CD1c-positive myeloid dendritic cell (primary cell): ENCODE results near the gene TMEM150A.
"Not testable (repeated sequence)": the region's sequence is repeated elsewhere in the genome, so short reads cannot be mapped to it uniquely, and the experiment has no call there.

Experiments used
- DNase-seq: peaks from one replicate; pipeline ENCODE4 v3.0.0-alpha.2; 2016; ENCODE audit errors: extremely low spot score

TMEM150A gene, protein sequence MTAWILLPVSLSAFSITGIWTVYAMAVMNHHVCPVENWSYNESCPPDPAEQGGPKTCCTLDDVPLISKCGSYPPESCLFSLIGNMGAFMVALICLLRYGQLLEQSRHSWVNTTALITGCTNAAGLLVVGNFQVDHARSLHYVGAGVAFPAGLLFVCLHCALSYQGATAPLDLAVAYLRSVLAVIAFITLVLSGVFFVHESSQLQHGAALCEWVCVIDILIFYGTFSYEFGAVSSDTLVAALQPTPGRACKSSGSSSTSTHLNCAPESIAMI

DNA sequence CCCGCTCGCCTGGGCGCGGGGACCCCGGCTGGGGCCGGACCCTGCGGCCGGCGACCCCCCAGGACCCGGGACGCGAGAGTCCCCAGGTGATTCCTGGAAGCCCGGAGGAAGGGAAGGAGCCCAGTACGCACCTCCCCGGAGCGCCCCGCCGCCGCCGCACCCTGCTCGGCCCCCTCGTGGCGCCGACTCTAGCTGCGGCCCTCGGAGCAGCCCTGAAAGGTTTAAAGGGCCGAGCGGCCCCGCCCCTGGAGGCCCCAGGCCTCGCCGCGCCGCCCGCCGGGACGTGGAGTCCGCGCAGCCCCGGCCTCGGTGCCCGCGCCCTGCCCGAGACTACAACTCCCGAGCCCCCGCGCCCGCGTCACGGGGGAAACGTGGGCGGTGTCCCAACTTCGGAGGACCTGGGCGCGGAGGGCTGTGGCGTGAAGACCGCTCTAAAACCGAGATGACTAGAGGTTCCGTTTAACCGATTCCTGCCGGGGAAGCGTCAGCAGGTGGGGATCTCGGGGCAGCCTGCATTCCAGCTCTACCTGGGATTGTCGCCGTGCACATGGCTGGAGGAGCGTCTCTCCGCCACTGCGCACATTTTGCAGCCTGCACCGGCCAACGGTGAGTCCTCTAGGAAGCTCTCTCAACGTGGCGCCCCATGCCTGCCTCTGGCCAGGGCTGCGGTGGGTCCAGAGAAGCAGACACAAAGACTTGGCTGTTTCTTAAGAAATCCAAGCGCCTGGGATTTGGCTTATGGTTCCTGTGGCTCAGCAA is at the start of gene TMEM150A:
Gene TMEM150A (minus strand): TSS at position 223 of the 759 bp plus-strand sequence. CDS start 750 bp downstream, outside the sequence.
- DNase-seq: peak; percentile 98

DNA sequence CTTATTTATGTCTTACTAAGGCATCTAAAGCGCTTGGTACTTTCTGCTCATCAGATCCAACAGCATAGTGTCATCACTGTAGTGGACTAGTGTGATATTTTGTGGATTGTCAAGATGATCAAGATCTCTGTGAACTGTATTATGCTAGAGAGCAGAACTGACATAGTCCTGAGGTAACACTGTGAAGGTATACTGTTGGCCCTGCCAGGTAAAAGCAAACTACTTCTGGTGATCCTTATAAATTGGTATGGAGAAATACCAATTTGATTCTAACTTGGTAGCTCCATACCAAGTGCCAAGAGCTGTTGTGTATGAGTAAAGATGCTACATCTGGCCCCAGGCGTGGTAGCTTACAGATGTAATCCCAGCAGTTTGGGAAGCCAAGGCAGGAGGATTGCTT is 49.6 kb upstream of the TMEM150A start:
- no peak for DNase-seq

DNA sequence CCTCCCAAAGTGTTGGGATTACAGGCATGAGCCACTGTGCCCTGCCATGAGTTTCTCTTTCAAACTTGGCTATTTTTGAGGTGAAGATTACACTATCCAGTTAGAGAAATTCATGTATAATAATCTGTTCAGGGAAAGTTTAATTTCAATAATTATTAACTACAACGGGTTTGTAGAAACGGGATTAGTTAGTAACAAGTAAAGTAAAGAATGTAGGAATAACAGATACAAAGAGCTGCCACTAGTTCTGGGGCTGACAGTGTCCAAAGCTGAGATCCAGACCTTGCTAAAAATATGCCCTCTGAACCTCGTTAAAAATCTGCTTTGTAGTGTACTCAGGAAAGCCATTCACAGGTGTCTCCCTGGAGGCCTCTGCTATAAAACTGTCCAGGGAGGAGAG is 48.6 kb upstream of the TMEM150A start:
- no peak for DNase-seq

DNA sequence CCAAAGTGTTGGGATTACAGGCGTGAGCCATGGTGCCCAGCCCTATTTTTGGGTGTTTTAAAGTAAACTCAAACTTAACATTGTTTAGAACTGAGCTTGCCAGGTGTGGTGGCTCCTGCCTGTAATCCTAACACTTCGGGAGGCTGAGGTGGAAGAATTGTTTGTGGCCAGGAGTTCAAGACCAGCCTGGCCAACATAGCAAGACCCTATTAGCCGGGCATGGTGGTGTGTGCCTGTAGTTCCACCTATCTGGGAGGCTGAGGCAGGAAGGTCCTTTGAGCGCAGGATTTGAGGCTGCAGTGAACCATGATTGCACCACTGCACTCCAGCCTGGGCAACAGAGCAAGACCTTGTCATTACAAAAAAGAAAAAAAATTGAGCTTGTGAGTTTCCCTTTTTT is 48.0 kb upstream of the TMEM150A start:
- DNase-seq: no peak

DNA sequence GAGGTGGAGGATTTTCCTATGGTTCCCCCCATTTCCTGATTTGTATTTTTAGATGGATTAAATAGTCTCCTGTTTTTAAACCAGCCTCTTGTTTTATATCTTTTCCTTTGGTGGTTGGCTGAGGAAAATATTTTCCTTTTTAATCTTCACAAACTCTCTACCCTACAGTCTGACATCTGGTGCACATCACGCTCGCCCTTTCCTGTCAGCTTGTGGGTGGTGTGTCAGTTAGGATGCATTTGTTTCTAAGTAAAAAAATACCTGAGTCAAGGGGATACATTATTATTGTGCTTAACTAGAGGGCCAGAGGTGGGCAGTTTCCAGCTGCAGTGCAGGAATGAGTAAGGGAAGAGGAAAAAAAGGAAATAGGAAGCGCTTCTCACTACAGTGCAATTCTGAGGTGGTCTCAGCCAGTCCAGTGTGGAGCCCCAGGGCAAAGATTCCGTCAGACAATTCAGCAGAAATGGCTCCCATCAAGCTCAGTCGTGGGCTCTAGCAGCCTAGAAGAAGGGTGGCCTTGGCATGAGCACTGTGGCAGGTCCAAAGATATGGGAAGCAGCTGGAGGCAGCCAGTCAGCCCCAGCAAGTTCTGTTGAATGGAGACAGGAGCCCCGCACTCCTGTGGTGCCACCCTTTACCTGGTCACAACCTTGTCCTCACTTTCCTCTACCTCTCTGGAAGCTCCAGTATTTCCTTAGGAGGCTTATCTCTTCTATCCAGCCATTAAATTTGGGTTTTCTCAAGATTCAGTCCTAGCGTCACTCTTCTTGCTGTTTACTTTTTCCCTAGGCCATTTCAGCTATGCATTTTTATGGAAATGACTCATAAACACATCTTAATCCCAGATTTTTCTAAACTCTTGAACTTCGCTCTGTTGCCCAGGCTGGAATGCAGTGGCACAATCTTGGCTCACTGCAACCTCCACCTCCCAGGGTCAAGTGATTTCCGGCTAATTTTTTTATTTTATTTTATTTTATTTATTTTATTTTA is 47.0 kb upstream of the TMEM150A start:
- no peak for DNase-seq

DNA sequence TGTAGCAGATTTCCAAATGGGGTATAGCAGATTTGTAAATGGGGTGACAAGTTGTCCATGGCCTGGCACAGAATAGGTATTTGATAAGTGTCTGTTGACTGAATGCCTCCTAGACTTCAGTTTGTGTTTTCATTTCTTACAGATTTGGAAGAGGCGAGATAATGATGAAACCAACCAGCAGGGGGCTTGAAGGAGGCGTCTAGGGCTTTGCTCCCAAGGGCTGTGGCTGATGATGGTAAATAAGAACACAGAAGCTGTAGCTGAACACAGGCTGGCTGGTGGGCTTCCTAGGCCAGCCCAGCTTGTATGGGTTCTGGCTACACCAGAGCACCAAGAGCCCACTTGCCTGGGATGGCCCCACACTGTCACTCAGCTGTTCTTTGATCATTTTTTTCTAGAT is 46.1 kb upstream of the TMEM150A start:
- peak; percentile 35 for DNase-seq

DNA sequence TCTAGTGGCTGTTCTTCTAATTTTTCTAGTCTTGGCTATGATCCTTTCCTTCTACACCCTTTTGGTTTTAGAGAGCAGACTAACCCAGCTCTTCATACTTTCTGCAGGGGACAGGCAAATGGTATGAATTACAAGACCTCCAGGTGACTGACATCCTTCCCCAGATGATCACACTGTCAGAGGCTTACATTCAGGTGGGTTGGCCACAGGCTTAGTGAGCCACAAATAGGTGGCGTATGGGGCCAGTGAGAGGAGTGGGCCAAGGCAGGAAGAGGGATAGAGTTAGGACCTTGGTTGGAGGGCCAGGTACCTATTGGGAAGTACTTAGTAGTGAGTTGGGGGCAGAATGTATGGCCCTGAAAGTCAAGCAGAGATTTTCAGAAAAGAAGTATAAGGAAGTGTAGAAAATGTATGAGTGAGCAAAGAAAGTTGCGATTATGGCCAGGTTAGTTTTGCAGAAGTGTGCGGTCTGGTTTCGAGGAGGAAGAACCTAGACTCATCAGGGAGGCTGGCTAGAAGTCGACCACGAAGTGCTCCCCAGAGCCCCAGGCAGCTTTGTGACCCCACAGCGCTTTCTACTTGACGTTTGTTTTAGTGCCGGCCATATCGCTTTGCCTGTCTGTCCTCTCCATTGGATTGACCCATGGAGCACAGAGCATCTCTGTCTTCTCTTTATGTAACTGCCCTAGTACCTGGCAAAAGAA is 45.5 kb upstream of the TMEM150A start:
- peak; percentile 12 for DNase-seq

DNA sequence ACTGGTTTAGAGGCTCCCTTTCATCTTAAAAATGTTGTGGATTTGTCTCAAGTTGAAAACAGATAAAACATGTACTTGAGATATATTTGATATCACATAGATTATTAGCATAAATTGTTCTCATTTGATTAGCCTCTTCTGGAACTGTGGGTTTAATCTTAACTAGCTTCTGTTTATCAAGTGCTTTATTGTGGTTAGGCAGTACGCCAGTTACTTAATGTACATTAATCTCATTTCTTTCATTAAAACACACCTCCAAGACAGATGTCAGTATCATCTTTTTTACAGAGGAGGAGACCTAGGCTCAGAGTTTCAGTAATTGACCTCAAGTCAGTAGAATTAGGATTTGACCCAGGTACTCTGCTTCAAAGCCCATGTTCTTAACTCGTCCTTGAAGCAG is 43.7 kb upstream of the TMEM150A start:
- DNase-seq: no peak

DNA sequence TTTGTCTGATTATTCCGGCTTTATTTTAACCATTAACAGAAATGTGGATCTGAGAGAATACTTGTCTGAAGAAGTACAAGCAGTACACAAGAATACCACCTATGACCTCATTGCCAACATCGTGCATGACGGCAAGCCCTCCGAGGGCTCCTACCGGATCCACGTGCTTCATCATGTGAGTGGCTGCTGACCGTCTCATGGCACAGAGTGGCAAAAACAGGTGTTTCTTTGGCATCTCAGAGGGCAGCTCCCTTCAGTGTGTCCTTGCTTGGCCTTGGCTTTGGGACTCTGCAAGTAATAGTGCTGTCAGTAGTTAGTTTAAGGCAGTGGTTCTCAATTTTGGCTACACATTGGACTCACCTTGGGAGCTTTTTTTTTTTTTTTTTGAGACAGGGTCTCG is 42.4 kb upstream of the TMEM150A start:
- DNase-seq: no peak

DNA sequence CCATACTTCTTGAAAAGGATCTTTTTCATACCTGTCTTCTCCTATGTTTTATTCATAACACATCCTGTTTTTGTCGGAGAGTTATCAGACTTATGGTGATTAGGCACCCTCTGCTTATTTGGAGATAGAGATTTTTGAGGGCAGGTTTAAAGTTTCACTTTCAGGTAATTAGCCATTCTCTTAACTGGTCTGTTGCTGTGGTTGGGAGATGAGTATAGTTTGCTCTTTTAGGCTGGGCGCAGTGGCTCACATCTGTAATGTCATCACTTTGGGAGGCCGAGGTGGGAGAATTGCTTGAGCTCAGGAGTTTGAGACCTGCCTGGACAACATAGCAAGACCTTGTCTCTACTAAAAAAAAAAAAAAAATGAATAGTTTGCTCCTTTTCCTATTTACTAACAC is 40.2 kb upstream of the TMEM150A start:
- no peak for DNase-seq

DNA sequence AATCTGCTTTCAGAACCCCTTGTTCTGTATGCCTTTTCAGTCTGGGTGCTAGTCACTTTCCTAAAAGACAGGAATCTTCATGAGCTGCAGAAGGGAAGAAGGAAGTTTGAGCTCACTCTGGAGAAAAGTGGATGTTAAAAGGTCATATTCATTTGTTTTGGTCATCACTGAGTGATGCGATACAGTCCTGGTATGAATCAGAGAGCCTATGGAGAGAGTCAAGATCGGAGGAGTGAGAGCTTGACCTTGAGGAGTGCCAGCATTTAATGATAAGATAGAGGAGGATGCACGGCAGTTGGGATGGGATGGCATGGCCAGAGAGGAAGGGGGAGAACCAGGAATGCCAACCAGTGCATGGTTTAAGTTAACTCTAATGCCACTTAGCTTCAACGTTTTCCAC is 33.1 kb upstream of the TMEM150A start:
- DNase-seq: no peak

DNA sequence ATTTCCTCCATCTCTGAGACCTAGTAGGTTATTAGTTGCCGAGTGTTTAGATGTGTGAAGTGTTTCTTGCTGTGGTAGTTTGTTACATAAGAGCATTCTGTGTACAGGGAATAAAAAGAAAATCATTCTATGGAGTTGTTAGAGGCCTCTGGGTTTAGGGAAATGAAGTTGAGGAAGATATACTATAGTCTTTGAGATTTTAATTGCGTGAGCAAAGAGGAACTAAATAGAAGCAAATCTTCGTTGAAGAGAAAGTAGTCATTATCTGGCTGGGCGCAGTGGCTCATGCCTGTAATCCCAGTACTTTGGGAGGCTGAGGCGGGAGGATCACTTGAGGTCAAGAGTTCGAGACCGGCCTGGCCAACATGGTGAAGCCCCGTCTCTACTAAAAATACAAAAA is 32.5 kb upstream of the TMEM150A start:
- DNase-seq: peak; percentile 10

DNA sequence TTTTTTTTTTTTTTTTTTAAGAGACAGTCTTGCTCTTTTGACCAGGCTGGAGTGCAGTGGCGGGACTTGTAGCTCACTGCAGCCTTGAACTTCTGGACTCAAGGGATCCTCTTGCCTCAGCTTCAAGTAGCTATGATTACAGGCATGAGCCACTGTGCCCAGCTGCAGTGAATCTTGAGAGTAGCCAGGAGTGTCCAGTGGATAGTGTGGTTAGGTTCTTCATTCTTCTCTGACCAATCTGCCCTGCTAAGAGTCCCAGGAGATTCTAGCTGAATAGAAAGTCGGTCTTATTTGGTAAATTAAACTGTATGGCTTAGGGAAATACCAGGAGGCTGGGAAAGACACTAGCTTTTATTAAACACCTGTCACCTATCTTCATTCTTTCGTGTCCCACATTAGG is 28.8 kb upstream of the TMEM150A start:
- no peak for DNase-seq

DNA sequence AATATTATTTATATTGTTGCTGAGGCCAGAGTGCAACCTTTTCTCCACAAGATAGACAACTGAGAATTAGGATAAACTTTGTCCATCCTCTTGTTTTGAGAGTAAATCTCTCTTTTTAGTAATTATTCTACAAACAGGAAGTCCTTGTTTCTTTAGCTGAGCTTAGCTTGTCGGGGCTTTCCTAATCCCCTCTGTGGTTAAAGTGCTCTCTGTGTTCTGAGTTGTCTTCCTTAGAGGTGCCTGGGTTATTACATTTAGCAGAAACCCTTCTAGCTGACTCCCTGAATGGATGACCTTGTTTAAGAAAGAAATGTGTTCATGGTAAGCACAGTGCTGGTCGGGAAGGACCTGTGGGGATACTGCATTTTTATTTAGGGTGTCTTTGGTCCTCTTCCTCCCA is 26.2 kb upstream of the TMEM150A start:
- DNase-seq: no peak

DNA sequence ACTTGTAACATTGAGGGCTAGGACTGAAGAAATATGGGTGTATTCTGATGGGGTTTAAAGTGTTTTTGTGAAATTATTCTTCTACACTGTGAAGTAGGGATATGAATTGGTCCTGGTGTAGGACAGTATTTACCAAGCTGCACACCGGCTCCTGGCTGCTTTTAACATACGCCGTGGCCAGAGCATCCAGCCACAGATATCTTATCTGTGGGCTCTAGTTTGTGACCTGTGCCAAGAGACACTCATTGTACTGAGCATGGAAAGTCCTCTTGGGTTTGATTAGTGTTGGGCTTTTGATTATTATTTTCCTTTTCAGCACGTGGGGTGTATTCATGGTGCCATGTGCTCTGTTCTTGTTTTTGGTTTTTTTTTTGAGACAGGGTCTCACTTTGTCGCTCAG is 21.5 kb upstream of the TMEM150A start:
- no peak for DNase-seq

DNA sequence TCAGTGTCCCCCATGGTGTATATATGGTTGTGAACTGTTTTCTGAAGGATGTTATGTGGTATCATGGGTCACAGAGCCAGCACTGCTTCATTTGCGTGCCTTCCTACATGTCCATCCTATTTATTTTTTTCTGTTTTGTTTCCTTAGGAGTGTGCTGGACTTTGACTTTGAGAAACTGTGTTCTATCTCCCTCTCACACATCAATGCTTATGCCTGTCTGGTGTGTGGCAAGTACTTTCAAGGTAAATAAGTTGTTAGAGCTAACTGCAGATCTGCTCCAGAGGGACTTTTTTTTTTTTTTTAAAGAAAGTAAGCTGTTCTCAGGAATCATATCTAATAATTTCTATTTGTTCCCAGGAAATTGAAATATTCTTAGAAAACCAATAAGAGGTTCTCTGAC is 18.8 kb upstream of the TMEM150A start:
- DNase-seq: no peak

DNA sequence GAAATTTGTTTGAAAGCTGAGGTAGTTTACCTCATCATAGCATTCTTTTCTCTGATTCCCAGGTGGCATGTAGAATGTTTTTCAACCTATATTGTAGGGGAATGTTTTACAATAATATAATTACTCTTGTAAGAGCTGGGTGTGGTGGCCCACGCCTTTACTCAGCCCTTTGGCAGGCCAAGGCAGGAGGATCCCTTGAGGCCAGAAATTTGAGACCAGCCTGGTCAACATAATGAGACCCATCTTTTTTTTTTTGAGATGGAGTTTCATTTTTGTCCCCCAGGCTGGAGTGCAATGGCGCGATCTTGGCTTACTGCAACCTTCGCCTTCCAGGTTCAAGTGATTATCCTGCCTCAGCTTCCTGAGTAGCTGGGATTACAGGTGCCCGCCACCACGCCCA is 17.1 kb upstream of the TMEM150A start:
- no peak for DNase-seq

DNA sequence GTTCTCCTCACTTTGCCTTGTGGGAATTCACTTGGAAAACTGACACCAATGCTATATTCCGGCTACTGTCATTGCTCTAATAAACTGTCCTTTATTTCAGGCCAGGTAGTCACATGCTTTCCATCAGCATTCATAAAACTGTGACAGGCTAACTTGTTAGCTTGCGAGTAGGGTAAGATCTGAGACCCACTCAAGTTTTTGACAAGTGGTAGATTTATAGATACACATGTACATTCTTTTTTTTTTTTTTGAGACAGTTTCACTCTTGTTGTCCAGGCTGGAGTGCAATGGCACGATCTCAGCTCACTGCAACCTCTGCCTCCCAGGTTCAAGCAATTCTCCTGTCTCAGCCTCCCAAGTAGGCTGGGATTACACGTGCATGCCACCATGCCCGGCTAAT is 15.2 kb upstream of the TMEM150A start:
- DNase-seq: not testable (repeated sequence)

DNA sequence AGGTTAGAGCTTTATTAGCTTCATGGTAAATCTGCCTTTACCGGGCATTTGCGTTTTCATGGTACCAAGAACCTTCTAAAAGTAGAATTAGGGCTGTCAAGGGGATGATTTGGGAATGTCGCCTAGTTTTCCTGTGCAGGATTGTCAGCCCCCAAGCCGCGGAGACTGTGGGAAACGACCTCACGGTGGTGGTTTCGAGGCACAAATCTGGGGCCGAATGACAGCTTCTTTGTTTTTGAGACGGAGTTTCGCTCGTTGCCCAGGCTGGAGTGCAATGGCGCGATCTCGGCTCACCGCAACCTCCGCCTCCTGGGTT is 12.9 kb upstream of the TMEM150A start:
- no peak for DNase-seq

DNA sequence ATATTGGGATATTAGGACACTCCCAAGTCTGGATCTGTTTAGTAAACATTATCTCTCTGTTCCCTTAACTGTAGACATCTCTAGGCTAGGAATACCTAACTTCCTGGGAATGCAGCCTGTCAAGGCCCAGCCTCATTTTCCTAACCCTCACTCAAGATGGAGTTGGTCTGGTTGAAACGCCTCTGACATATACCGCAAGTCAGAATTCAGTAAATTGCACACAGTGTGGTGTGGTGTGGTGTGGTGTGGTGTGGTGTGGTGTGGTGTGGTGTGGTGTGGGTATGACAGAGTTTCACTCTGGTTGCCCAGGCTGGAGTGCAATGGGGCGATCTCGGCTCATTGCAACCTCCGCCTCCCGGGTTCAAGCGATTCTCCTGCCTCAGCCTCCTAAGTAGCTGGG is 12.3 kb upstream of the TMEM150A start:
- DNase-seq: not testable (repeated sequence)

DNA sequence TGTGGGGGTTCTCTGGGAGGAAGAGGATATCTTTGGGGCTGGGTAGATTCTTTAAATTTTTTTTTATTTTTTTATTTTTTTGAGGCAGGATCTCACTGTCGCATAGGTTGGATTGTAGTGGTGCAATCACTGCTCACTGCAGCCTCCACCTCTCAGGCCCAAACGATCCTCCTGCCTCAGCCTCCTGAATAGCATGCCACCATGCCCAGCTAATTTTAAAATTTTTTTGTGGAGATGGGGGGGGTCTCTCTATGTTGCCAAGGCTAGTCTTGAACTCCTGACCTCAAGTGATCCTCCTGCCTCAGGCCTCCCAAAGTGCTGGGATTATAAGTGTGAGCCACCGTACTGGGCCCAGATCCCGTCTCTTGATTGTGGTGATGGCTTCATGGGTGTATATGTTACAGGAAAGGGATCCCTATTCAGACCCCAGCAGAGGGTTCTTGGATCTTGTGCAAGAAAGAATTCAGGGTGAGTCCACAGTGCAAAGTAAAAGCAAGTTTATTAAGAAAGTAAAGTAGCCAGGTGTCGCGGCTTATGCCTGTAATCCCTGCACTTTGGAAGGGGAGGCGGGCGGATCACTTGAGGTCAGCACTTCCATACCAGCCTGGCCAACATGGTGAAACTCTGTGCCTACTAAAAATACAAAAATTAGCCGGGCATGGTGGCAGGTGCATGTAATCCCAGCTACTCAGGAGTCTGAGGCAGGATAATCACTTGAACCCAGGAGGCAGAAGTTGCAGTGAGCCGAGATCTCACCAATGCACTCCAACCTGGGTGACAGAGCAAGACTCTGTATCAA is 11.4 kb upstream of the TMEM150A start:
- no peak for DNase-seq
